ENCODE data around the gene ATF5.

ATF5 gene

DNA sequence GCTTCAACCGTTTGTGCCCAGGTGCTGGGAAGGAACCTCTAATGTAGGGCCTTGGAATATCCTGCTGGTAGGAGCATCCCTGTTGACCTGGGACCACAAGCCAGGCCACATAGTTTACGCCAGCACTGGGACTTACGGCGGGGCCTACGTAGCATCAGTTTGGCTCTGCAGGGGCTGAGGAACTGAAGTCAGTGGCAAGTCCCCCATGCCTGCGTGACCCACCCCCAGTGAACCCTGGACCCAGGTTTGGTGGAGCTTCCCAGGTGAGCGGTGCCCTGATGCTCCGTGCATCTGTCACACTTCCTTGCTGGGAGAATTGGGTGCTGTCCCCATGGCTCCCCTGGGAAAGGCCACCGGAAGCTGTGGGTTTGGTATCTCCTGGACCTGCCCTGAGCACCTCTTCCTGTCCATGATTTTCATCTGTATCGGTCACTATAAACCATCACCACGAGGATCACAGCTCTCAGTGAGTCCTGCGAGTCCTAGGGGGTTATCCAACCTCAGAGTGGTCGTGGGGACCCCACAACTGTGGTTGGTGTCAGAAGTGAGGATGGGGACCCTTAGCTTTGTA is 22.0 kb downstream of the ATF5 start:
- H2BK120ac ChIP-seq (ENCODE audit: insufficient read depth, low read length, poor library complexity) = no peak overlapping the region
- H3K27ac ChIP-seq (ENCODE audit: low read depth, low read length) = no peak overlapping the region
- H4K8ac ChIP-seq (ENCODE audit: low read depth, low read length) = no peak overlapping the region
- H3K36me3 ChIP-seq (ENCODE audit: control insufficient read depth in 1 of 2, insufficient read depth in 2 of 2, low read length in 2 of 2) = no peaks in the 10 kb centered on the region
- WGBS (ENCODE audit: extremely low coverage, insufficient coverage, insufficient read length) = no CpG with 5 or more reads among the region's 13 CpGs
- no peak overlapping the region for H2AFZ ChIP-seq (ENCODE audit: insufficient read depth, low read length, poor library complexity)
- H3K79me2 ChIP-seq (ENCODE audit: control insufficient read depth, insufficient read depth, low read length, poor library complexity) = no peaks in the 10 kb centered on the region
- no peak for DNase-seq
- H3K27me3 ChIP-seq (ENCODE audit: insufficient read depth, low read length) = no peaks in the 10 kb centered on the region
- no peaks in the 10 kb centered on the region for H3K9me3 ChIP-seq (ENCODE audit: insufficient read depth, low read depth, low read length)
- H2AK5ac ChIP-seq (ENCODE audit: low read length) = no peak overlapping the region
- H3K4me1 ChIP-seq (ENCODE audit: control insufficient read depth in 1 of 2, insufficient read depth in 2 of 2, low read length in 2 of 2) = no peaks in the 10 kb centered on the region
- no peak overlapping the region for H2BK5ac ChIP-seq (ENCODE audit: low read depth, low read length, poor library complexity)
- no peak overlapping the region for H3K4ac ChIP-seq (ENCODE audit: low read depth, low read length)
- H2BK12ac ChIP-seq (ENCODE audit: low read length) = no peak overlapping the region
- no peak overlapping the region for H3K4me3 ChIP-seq (ENCODE audit: low read depth, low read length)
- H3K18ac ChIP-seq (ENCODE audit: low read length) = no peak overlapping the region
- H3K4me2 ChIP-seq (ENCODE audit: low read length) = no peak overlapping the region
- H3K9ac ChIP-seq (ENCODE audit: low read length) = no peak overlapping the region
- no peak overlapping the region for H4K91ac ChIP-seq (ENCODE audit: low read depth, low read length)
- H3K23ac ChIP-seq (ENCODE audit: low read length) = no peak overlapping the region
- H3K14ac ChIP-seq (ENCODE audit: low read length) = no peak overlapping the region
- H3K79me1 ChIP-seq (ENCODE audit: low read length) = no peaks in the 10 kb centered on the region
- no peak overlapping the region for H4K12ac ChIP-seq (ENCODE audit: low read depth, low read length)

DNA sequence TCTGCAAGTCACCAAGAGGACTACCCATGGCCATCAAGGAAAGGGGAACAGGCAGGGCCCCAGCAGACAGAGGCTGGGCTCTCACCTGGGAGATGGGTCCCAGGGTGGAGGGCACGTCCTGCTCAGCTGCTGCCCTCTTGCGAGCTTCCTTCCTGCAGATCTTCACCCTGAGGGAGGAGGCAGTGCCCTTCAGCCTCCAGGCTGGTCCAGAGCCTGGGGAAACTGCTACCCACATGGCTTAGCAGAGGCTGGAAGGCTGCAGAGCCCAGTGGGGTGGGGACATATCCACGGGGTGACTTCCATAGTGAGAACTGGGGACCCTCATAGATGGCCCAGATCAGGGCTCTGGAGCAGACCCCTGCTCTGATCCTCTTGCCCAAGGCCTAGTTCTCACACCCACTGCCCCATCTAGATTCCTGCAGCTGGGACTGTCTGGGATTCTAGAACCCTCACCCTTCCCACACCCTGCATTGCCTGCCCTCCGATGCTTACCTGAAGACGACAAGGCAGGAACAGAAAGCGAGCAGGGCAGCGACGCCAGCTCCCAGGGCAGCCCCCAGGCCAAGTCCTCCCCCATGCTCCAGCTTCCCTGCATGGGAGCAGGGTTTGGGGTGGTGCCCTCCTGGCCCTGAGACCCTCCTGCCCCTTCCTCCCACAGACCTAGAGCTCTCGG is 22.9 kb downstream of the ATF5 start:
- whole genome bisulfite sequencing (ENCODE audit: extremely low coverage, insufficient coverage, insufficient read length) = no CpG with 5 or more reads among the region's 9 CpGs
- Histone ChIP-seq H3K27me3 (ENCODE audit: insufficient read depth, low read length) (no peaks in the 10 kb centered on the region), H3K4me1 (ENCODE audit: control insufficient read depth in 1 of 2, insufficient read depth in 2 of 2, low read length in 2 of 2) (no peaks in the 10 kb centered on the region)

DNA sequence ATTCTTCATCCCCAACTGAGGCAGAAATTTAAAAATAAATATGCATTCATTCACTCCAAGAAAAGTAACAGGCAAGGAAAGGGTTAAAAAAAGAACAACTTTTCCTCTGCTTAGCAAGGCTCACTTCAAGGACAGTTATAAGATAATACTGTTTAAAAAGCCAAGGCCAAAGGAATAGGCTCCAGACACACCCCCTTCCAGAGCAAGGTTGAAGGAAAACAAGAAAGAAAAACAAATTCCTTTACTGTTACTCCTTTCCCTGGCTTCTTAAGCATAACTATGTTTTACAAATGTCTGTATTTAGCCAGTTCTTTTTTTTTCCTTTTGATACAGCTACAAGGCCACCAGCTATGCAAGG is 23.5 kb downstream of the ATF5 start:
- H4K91ac ChIP-seq (ENCODE audit: low read depth, low read length) = no peak overlapping the region
- H3K4me3 ChIP-seq (ENCODE audit: low read depth, low read length) = no peak overlapping the region
- no peak overlapping the region for H3K18ac ChIP-seq (ENCODE audit: low read length)
- no peaks in the 10 kb centered on the region for H3K27me3 ChIP-seq (ENCODE audit: insufficient read depth, low read length)
- H3K23ac ChIP-seq (ENCODE audit: low read length) = no peak overlapping the region
- H4K12ac ChIP-seq (ENCODE audit: low read depth, low read length) = no peak overlapping the region
- H3K4ac ChIP-seq (ENCODE audit: low read depth, low read length) = no peak overlapping the region
- H3K9ac ChIP-seq (ENCODE audit: low read length) = no peak overlapping the region
- H4K8ac ChIP-seq (ENCODE audit: low read depth, low read length) = no peak overlapping the region
- H3K79me2 ChIP-seq (ENCODE audit: control insufficient read depth, insufficient read depth, low read length, poor library complexity) = no peaks in the 10 kb centered on the region
- H3K36me3 ChIP-seq (ENCODE audit: control insufficient read depth in 1 of 2, insufficient read depth in 2 of 2, low read length in 2 of 2) = no peaks in the 10 kb centered on the region
- no peak overlapping the region for H2BK5ac ChIP-seq (ENCODE audit: low read depth, low read length, poor library complexity)
- no peaks in the 10 kb centered on the region for H3K9me3 ChIP-seq (ENCODE audit: insufficient read depth, low read depth, low read length)
- no peak overlapping the region for H2BK120ac ChIP-seq (ENCODE audit: insufficient read depth, low read length, poor library complexity)
- H3K4me2 ChIP-seq (ENCODE audit: low read length) = no peak overlapping the region
- H2AFZ ChIP-seq (ENCODE audit: insufficient read depth, low read length, poor library complexity) = no peak overlapping the region
- no peak overlapping the region for H3K14ac ChIP-seq (ENCODE audit: low read length)
- no peak for DNase-seq
- H2BK12ac ChIP-seq (ENCODE audit: low read length) = no peak overlapping the region
- H3K79me1 ChIP-seq (ENCODE audit: low read length) = no peaks in the 10 kb centered on the region
- no peaks in the 10 kb centered on the region for H3K4me1 ChIP-seq (ENCODE audit: control insufficient read depth in 1 of 2, insufficient read depth in 2 of 2, low read length in 2 of 2)
- H3K27ac ChIP-seq (ENCODE audit: low read depth, low read length) = no peak overlapping the region
- no peak overlapping the region for H2AK5ac ChIP-seq (ENCODE audit: low read length)

More for the DNA sequence above, 22.9 kb downstream of the ATF5 start:
- H3K9ac ChIP-seq (ENCODE audit: low read length) = no peak overlapping the region
- no peak overlapping the region for H3K4ac ChIP-seq (ENCODE audit: low read depth, low read length)
- H3K36me3 ChIP-seq (ENCODE audit: control insufficient read depth in 1 of 2, insufficient read depth in 2 of 2, low read length in 2 of 2) = no peaks in the 10 kb centered on the region
- H4K12ac ChIP-seq (ENCODE audit: low read depth, low read length) = no peak overlapping the region
- no peaks in the 10 kb centered on the region for H3K9me3 ChIP-seq (ENCODE audit: insufficient read depth, low read depth, low read length)
- H2AFZ ChIP-seq (ENCODE audit: insufficient read depth, low read length, poor library complexity) = no peak overlapping the region
- no peak overlapping the region for H3K4me3 ChIP-seq (ENCODE audit: low read depth, low read length)
- no peak overlapping the region for H2BK5ac ChIP-seq (ENCODE audit: low read depth, low read length, poor library complexity)
- no peak overlapping the region for H4K91ac ChIP-seq (ENCODE audit: low read depth, low read length)
- no peak overlapping the region for H4K8ac ChIP-seq (ENCODE audit: low read depth, low read length)
- H3K14ac ChIP-seq (ENCODE audit: low read length) = no peak overlapping the region
- no peak overlapping the region for H2BK120ac ChIP-seq (ENCODE audit: insufficient read depth, low read length, poor library complexity)
- no peak overlapping the region for H2AK5ac ChIP-seq (ENCODE audit: low read length)
- H2BK12ac ChIP-seq (ENCODE audit: low read length) = no peak overlapping the region
- H3K18ac ChIP-seq (ENCODE audit: low read length) = no peak overlapping the region
- no peak overlapping the region for H3K27ac ChIP-seq (ENCODE audit: low read depth, low read length)
- no peak for DNase-seq
- no peak overlapping the region for H3K4me2 ChIP-seq (ENCODE audit: low read length)
- H3K79me1 ChIP-seq (ENCODE audit: low read length) = no peaks in the 10 kb centered on the region
- H3K23ac ChIP-seq (ENCODE audit: low read length) = no peak overlapping the region
- H3K79me2 ChIP-seq (ENCODE audit: control insufficient read depth, insufficient read depth, low read length, poor library complexity) = no peaks in the 10 kb centered on the region

DNA sequence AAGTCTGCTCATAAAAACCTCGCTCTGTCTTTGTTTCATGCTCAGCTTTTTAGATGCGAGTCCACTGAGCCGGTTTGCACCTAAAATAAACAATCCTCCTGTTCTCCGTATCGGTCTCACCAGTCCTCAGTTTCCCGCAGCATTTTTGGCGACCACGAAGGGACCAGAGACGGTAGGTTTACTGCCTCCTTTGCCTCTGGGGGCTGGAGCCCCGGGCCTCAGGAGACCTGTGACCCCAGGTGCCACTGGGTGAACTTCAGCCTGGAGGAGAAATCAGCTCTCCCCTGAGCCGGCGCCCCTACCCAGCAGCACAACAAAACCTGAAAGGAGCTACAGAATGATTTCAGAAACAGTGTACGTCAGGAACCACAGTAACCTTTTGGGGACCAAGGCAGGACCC is 23.9 kb downstream of the ATF5 start:
- Histone ChIP-seq H2BK12ac (ENCODE audit: low read length) (no peak overlapping the region), H3K18ac (ENCODE audit: low read length) (no peak overlapping the region), H3K23ac (ENCODE audit: low read length) (no peak overlapping the region), H2BK5ac (ENCODE audit: low read depth, low read length, poor library complexity) (no peak overlapping the region), H3K27me3 (ENCODE audit: insufficient read depth, low read length) (no peaks in the 10 kb centered on the region), H3K79me2 (ENCODE audit: control insufficient read depth, insufficient read depth, low read length, poor library complexity) (no peaks in the 10 kb centered on the region), H3K4me2 (ENCODE audit: low read length) (no peak overlapping the region), H4K91ac (ENCODE audit: low read depth, low read length) (no peak overlapping the region), H3K4me3 (ENCODE audit: low read depth, low read length) (no peak overlapping the region), H3K14ac (ENCODE audit: low read length) (no peak overlapping the region), H3K79me1 (ENCODE audit: low read length) (no peaks in the 10 kb centered on the region), H2BK120ac (ENCODE audit: insufficient read depth, low read length, poor library complexity) (no peak overlapping the region), H3K4ac (ENCODE audit: low read depth, low read length) (no peak overlapping the region), H3K4me1 (ENCODE audit: control insufficient read depth in 1 of 2, insufficient read depth in 2 of 2, low read length in 2 of 2) (no peaks in the 10 kb centered on the region), H3K9ac (ENCODE audit: low read length) (no peak overlapping the region), H3K9me3 (ENCODE audit: insufficient read depth, low read depth, low read length) (no peaks in the 10 kb centered on the region), H4K8ac (ENCODE audit: low read depth, low read length) (no peak overlapping the region), H3K27ac (ENCODE audit: low read depth, low read length) (no peak overlapping the region), H2AK5ac (ENCODE audit: low read length) (no peak overlapping the region), H2AFZ (ENCODE audit: insufficient read depth, low read length, poor library complexity) (no peak overlapping the region), H4K12ac (ENCODE audit: low read depth, low read length) (no peak overlapping the region), H3K36me3 (ENCODE audit: control insufficient read depth in 1 of 2, insufficient read depth in 2 of 2, low read length in 2 of 2) (no peaks in the 10 kb centered on the region)
- no peak for DNase-seq
- no CpG with 5 or more reads among the region's 13 CpGs for WGBS (ENCODE audit: extremely low coverage, insufficient coverage, insufficient read length)

All from trophoblast cell (in vitro differentiated cells and primary cell).